NCI-H146 treated with DMSO at 0.1 percent for 48 hours (cell line): Measurements from ENCODE around the gene TMEM128.
A peak's percentile ranks its signal among the peaks of the same experiment; 100 is the strongest.

ENCODE experiments used
- DNase-seq: peaks from one replicate; lab custom pipeline; 2025; ENCODE audit not compliant: unreplicated experiment; lab: John Stamatoyannopoulos, UW

TMEM128 gene

DNA sequence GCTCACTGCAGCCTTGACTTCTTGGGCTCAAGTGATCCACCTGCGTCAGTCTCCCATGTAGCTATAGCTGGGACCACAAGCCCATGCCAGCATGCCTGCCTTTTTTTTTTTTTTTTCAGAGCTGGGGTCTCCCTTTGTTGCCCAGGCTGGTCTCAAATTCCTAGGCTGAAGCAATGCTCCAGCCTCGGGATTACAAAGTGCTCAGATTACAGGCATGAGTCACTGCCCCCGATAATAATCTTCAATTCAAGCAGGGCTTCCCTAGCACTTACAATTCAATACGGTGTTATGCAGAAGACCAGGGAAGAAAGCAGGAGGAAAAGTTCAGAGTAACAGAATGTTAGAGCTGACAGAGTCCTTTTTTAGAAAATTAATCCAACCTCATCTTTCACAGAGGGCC lies 47.4 kb downstream of the TMEM128 start:
- DNase-seq, result no peak

DNA sequence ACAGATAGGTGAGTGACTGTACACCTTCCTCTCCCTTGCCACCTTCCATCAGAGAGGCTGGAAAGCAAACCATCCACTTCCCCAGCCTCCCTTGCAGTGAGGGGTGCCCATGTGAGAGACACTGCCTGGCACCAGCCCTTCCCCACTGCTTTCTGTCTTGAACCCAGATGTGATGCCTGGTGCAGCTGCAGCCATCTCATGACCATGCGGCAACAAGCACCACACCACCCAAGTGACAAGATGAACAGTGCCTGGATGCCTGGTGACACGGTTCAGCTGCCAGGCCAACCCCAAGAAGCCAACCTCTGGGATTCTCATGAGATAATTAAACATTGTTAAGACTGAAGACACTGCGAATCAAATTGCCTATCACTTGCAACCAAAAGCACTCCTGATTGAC lies 52.7 kb downstream of the TMEM128 start:
- DNase-seq, result no peak

DNA sequence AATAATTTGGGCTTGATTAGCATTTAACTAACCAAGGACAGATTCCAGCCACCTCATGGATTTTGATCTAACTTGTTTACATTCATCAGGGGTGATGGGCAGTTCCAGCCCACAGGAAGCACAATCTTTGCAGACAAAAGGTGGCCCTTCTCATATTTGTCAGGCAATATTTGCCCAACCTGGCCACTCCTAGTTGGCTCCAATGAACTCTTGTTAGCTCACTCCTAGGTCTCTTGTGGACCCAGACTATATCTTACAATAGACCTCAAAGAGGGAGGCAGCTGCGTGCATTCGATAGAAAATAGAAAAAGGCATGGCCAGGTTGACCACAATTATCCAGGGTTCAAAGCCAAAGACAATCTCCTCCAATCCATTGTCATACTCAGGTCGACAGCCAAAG lies 59.5 kb downstream of the TMEM128 start:
- peak; percentile 75 for DNase-seq
